Endometrium (tissue), 2 donors: ENCODE data around the gene SENP5.
"Not testable (repeated sequence)": the region's sequence is repeated elsewhere in the genome, so short reads cannot be mapped to it uniquely, and the experiment has no call there.

Experiments
- FAIRE-seq: peaks from 2 replicates; lab custom pipeline; 2012; peaks lifted over from hg19 to GRCh38; lab: Jason Lieb, UNC
- donor health status: control.
- donor health status: control.

The SENP5 gene, protein sequence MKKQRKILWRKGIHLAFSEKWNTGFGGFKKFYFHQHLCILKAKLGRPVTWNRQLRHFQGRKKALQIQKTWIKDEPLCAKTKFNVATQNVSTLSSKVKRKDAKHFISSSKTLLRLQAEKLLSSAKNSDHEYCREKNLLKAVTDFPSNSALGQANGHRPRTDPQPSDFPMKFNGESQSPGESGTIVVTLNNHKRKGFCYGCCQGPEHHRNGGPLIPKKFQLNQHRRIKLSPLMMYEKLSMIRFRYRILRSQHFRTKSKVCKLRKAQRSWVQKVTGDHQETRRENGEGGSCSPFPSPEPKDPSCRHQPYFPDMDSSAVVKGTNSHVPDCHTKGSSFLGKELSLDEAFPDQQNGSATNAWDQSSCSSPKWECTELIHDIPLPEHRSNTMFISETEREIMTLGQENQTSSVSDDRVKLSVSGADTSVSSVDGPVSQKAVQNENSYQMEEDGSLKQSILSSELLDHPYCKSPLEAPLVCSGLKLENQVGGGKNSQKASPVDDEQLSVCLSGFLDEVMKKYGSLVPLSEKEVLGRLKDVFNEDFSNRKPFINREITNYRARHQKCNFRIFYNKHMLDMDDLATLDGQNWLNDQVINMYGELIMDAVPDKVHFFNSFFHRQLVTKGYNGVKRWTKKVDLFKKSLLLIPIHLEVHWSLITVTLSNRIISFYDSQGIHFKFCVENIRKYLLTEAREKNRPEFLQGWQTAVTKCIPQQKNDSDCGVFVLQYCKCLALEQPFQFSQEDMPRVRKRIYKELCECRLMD

DNA sequence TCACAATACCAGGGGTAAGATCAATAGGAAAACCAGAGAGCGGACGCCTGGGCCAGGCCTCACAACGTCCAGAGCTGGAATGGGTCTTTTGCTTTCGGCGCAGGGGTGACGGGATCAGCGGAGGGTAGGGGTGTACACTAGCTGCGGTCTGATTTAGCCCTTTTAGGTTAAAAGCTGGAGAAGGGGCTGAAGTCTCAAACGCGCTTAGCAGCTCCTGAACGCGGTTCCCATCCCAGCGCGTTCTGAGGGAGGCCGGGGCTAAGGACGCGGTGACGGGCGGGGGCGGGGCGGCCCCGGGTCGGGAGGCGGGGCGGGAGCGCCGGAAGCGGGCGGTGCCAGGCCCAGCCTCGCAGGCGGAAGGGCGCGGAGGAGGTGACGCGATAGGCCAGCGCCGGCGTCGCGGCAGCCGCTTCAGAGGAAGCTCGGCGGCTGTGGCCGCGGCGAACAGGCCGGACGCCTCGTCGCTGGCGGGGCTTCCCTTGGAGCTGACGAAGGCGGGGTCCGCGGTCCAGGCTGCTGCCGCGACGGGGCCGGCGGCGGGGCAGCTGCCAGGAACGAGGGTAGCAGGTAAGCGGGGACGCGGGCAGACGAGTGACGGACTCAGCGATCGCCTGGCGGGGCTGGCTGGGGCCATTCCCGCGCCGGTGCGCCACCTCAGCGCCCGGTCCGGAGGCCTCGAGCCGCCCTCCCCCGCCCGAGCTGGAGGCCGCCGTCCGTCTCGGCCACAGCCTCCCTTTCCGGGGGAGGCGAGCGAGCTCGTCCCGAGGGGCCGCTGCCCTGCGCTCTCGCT is at the start of gene SENP5:
TSS of gene SENP5 (plus strand) at position 414 of the 790 bp plus-strand sequence. CDS start 17,262 bp downstream, outside the sequence.
- no peak for FAIRE-seq

DNA sequence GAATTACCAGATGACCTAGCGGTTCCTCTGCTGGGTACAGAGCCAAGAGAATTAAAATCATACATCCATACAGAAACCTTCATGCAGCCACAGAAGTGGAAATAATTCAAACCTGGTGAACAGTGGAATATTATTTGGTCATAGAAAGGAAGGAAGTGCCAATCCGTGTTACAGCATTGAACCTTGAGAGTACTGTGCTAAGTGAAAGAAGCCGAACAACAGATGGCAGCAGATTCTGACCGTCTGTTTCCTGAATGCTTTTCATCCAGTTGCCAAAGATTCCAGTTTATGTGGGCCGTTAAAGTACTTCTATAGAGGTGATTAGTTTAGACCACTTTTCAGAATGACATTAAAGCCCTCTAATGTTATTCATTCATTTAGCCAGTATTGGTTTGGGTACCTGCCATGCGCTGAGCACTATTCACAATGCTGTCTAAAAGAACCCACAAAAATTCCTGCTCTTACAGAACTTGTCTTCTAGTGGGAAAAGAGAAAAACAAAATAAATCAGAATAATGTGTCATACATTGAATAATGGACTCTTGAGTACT is 45.8 kb upstream of the SENP5 start:
- no peak for FAIRE-seq

DNA sequence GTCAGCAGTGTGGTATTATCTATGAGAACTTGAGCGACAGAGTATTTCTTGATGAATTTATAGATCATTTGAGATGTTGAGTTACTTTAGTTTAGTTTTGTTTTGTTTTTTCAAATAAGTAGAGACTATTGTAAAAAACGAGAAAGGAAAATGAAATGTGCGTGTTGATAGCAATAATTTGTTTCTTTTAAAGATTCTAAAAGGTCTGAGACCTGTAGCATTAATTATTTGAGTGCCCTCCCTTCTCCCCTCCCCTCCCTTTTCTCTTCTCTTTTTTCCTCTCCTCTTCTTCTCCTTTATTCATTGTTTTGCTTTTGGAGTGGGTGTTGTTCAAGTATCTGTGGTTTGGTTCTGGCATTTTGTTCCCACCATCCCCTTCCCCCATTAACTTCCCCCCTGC is 38.1 kb upstream of the SENP5 start:
- not testable (repeated sequence) for FAIRE-seq

DNA sequence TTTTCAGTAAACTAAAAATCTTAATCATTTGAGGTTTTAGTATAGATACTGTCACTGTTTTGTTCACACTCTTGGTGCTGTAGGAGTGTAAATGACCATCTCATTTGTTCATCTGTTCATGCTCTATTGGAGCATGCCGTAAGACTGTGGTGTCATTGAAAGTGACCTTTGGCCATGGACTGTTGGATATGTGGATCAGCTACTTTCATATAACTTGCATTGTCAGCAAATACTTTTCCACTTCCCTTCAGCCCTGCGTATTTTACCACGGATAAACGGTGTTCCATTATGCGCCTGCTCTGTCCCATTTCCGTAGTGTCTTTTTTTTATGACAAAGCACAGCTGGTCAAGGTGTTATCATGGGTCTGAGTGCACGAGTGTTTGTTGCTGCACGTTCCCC is 32.6 kb upstream of the SENP5 start:
- no peak for FAIRE-seq

DNA sequence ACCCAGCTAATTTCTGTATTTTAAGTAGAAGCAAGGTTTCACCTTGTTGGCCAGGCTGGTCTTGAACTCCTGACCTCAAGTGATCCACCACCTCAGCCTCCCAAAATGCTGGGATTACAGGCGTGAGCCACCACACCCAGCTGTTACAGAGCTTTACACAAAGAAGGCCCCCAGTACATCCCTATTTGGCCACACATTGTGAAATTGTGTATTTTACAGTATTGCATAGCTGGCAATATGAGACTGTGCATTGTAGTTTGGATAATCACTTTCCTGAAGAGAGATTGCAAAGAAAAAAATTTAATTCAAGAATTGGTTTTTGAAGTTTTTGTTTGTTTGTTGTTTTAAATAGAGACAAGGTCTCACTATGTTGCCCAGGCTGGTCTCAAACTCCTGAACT is 31.1 kb upstream of the SENP5 start:
- FAIRE-seq, result not testable (repeated sequence)

DNA sequence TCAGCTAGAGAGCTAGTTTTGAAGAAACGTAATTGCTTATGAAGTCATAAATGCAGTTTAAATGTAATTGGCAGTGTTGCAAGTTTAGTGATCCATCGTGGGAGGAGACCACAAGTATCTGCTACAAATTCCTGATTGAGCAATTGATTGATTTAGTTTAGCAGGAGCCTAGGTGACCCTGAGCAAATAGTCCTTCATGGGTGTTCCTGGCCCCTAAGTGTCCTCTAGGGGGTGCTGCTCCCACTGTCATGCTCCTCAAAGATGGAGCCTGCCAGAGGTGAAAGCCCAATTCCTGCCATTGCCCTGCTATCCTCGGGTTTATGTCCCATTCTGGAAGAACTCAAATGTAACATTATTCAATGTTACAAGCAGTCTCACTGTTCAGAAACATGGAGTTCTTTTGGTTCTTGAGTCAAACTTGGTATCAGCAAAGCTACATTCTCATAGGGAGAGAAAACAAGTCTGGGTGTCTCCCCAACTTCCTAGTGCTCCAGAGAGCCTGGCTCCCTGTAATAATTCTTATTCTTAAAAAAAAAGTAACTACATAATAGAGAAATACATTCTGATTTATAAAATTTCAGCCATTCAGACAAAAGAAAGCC is 29.8 kb upstream of the SENP5 start:
- FAIRE-seq, result no peak

DNA sequence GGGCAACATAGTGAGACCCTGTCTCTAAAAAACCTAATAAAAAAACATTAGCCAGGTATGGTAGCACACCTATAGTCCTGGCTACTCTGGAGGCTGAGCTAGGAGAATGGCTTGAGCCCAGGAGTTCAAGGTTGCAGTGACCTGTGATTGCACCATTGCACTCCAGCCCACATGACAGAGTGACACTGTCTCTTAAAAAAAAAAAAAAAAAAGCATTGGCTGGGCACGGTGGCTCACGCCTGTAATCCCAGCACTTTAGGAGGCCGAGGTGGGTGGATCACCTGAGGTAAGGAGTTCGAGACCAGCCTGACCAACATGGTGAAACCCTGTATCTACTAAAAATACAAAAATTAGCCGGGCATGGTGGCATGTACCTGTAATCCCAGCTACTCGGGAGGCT is 28.4 kb upstream of the SENP5 start:
- FAIRE-seq, result not testable (repeated sequence)

DNA sequence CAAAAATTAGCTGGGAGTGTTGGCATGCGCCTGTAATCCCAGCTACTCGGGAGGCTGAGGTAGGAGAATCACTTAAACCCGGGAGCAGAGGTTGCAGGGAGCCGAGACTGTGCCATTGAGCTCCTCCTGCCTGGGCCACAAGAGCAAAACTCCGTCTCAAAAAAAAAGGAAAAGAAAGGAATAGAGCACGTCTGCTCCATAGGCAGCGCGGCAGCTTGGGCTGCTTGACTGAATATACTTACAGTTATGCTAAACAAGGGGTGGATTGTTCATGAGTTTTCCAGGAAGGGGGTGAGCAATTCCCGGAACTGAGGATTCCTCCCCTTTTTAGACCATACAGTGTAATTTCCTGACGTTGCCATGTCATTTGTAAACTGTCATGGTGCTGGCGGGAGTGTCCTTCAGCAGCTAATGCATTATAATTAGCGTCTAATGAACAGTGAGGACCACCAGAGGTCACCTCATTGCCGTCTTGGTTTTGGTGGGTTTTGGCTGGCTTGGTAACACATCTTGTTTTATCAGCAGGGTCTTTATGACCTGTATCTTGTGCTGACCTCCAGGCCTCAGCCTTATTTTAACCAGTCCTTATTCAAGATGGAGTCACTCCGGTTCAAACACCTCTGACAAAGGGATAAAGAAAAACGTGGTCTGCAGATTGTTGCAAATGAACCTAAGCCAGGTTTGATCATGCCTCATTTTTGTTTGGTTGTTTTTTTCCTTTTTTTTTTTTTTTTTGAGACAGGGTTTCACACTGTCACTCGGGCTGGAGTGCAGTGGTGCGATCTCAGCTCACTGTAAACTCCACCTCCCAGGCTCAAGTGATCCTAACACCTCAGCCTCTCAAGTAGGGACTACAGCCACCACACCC is 24.9 kb upstream of the SENP5 start:
- FAIRE-seq, result no peak

DNA sequence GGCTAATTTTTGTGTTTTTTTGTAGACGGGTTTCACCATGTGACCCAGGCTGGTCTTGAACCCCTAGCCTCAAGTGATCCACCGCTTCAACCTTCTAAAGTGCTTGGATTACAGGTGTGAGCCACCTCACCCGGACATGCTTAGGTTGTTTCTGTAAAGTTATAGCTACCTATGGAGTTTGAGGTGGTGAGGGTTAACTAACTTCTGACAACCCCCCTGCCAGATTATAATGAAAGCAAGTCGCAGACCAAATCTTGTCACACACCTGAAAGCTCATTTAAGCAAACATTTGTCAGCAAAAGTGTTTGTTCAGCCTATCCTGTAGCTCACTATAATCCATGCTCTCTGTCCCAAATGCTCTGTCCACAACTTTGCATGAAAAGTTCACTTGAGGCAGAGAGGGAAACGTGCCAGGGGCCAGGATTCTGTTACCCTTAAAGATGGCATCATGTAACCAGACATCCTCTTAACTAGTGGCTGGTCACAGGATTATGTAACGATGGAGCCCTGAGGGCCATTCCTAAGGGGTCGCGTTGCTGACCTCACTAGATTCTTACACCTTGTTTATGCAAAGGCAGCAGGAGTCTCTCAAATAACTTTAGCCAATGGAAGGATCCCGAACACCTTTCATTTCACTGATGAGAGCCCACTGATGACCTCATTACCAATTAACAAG is 24.1 kb upstream of the SENP5 start:
- FAIRE-seq, result no peak

DNA sequence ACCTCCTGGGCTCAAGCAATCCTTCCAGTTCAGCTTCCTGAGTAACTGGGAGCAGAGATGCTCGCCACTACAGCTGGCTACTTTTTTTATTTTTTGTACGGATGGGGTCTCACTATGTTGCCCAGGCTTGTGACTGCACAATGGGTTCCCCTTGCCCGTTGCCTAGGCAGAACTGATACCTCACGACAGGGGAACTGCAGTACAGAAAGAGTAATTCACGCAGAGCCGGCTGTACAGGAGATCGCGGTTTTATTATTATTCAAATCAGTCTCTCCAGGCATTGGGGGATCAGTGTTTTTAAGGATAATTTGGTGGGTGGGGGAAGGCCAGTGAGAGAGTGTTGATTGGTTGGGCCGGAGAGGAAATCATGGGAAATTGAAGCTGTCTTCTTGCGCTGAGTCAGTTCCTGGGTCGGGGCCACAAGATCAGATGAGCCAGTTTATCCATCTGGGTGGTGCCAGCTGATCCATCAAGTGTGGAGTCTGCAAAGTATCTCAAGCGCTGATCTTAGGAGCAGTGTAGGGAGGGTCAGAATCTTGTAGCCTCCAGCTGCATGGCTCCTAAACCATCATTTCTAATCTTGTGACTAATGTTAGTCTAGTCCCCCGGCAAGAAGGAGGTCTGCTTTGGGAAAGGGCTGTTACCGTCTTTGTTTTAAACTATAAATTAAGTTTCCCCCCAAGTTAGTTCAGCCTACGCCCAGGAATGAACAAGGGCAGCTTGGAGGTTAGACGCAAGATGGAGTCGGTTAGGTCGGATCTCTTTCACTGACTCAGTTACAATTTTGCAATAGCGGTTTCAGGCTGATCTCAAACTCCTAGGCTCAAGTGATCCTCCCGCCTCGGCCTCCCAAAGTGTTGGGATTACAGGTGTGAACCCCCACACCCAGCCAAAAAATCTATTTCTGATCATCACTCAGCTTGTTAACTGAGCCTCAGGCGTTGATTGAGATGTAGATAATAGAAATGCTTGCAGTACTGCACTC is 23.2 kb upstream of the SENP5 start:
- FAIRE-seq, result not testable (repeated sequence)

DNA sequence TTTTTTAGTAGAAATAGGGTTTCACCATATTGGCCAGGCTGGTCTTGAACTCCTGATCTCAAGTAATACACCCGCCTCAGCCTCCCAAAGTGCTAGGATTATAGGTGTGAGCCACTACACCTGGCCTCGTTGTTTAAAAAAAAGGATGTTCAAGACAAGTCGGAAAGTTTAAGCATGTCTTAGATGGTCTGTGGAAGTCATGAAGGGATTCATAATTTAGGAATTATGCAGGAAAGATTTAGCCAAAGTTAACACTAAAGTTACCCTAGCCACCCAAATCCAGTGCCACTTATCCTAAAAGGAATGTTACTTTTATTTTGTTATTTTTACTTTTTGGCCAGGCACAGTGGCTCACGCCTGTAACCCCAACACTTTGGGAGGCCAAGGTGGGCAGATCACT is 19.3 kb upstream of the SENP5 start:
- FAIRE-seq, result not testable (repeated sequence)

DNA sequence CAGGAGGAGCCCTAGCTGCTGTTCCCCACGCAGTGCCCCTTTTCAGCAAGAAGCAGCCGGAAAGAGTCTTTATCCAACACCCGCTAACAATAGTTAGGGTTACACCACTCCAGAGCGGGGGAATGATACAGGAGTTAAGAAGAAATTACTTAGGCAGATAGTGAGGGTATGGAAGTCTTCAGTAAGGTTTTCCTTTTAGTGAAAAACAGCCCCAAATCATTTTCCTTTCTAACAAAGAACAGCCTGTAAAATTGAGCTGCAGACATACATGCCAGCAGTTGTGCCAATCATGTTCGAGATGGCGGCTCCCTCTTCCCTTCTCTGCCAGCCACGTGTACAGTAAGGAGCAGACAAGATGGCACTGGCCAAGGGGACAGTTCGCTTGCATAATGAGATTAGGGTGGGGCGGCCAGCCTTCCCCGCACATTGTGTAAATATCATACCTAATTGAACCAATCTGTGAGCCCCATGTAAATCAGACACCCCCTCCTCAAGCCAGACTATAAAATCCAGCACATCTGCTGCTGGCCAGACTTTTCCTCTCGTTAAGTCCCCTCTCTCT is 18.5 kb upstream of the SENP5 start:
- FAIRE-seq, result no peak

DNA sequence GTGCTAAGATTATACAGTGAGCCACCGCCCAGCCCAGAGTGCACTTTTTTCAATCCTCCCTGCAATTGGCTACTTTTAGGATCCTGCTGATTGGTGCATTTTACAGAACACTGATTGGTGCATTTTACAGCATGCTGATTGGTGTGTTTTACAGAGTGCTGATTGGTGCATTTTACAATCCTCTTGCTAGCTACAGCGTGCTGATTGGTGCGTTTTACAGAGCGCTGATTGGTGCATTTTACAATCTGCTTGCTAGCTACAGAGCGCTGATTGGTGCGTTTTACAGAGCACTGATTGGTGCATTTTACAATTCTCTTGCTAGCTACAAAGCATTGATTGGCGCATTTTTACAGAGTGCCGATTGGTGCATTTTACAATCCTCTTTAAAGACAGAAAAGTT is 4.7 kb upstream of the SENP5 start:
- not testable (repeated sequence) for FAIRE-seq

DNA sequence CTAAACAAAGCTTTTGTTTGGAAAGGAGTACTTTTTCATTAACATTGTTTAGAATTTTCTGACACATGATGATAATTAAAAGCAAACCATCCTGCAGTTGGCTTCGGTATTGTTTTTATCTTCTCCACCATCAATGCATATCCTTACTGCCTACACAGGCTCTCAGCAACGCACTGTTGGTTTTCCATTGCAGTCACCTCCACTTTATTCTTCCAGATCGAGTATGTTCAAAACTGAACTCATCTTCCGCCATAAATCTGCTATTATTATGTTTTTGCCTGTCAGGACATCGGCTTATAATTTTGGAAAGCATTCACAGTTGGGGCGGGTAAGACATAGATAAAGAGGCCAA is 589 bp upstream of the SENP5 start:
- no peak for FAIRE-seq

DNA sequence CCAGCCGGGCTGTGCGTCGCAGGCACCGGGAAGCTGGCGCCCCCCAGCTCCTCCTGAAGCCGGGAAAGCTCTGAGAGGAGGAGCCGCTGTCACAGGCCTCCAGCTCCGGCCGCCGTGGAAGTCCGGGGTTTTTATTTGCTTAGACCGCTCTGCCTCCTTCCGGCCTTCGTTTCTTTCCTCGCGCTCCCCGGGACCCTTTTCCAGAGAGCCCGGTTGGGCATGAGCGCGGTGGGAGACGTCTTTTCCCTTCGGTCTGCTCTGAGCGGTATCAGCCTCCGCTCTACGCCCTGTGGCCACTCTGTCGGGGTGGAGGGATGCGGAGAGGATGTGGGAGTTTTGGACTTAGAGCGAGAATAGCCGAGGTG is 559 bp downstream of the SENP5 start:
- no peak for FAIRE-seq

DNA sequence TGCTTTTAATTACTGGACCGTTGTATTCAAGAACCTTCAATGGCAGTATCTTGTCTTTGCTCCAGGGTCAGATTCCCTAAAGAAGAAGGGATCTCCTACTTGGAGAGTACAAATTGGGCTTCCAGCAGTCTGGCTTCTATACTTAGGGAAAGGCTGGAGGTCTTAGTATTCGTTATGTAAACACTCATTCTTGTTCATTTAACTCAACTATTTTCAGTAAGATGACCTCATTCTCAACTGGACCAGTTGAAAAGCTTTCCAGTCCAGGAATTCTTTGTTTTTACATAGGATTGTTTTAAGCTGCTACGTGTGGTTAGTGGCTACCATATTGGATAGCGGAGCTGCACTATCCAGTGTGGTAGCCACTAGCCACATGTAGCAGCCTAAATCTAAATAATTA is 4.6 kb downstream of the SENP5 start:
- FAIRE-seq, result no peak

DNA sequence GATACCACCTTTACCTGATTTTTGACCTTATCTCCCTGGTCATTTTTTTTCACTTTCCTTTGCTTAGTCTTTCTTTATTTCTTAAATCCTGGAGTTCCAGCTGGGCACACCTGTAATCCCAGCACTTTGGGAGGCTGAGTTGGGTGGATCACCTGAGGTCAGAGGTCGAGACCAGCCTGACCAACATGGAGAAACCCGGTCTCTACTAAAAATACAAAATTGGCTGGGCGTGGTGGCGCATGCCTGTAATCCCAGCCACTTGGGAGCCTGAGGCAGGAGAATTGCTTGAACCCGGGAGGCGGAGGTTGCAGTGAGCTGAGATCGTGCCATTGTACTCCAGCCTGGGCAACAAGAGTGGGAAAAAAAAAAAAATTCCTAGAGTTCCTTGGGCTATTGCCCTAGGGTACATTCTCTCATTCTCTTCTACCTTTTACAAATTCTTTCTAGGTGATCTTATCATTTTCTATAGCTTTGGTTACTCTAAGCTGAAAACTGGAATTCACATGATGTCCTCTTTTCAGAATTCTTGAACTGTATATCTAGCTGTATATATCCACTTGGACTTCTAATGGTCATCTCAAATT is 6.9 kb downstream of the SENP5 start:
- FAIRE-seq, result not testable (repeated sequence)

DNA sequence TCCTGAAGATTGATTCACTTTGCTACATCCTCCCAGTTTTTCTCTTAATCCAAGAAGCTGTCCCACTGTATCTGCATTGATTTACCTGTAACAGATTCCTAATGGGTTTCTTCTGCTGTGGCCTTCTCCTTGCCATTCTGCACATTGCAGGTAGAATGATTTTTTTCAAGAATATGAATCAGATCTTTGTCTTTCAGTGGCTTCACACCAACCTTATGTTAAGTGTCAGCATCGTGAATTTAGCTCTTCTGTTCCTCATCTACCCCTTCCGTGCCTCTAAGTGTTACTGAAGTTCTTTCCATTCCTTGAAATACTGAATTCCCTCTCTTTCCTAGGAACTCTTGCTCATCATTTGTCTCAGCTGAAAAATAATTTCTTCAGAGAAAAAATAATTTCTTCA is 7.5 kb downstream of the SENP5 start:
- no peak for FAIRE-seq

DNA sequence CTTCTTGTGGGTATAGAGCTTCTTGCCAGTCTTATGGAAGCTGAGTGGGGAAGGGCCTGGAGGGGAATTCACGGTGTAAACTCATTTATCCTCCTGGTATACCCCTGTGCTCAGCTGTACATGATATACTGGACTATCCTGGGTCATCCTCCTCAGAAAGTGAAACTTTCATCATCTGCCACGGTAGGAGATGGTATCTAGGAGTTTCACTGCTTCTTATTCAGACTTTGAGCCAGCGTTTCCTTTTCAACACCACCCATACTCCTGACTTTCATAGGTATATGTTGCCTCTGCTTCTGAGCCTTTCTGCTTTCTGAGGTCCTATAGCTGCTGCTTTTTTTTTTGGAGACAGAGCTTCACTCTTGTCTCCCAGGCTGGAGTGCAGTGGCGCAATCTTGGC is 15.6 kb downstream of the SENP5 start:
- FAIRE-seq, result no peak
